Liver (tissue), 9 donors: Measurements from ENCODE around the gene ZFAND2B. TPM values are rescaled to one million over a fixed set of nuclear protein-coding genes. Genes with fewer than 3 reads are reported as not detected.

Experiments
- DNase-seq: peaks from one replicate; pipeline ENCODE4 v3.0.0-alpha.2; 2017; ENCODE audit warnings: low spot score
- H3K27ac ChIP-seq, 2 donors: one replicate each; pipeline ENCODE4 v1.7.0; 2013; ENCODE audit warnings: inconsistent platforms in 2 of 2, low read length in 2 of 2, control low read depth in 1 of 2, low read depth in 1 of 2, mild to moderate bottlenecking in 1 of 2
- H3K27me3 ChIP-seq, 4 donors: one replicate each; pipeline versions ENCODE4 v1.6.1 to v1.7.0; 2013; ENCODE audit warnings: low read length in 3 of 4, inconsistent platforms in 1 of 4, mild to moderate bottlenecking in 1 of 4, moderate library complexity in 1 of 4; ENCODE audit not compliant: control insufficient read depth in 4 of 4, insufficient read depth in 4 of 4
- H3K36me3 ChIP-seq, 4 donors: one replicate each; pipeline versions ENCODE4 v1.6.1 to v1.7.0; 2013; ENCODE audit warnings: low read length in 3 of 4, mild to moderate bottlenecking in 3 of 4, low read depth in 1 of 4, moderate library complexity in 1 of 4; ENCODE audit not compliant: control insufficient read depth in 4 of 4, insufficient read depth in 3 of 4
- H3K4me1 ChIP-seq, 4 donors: one replicate each; pipeline versions ENCODE4 v1.6.1 to v1.7.0; 2013; ENCODE audit warnings: low read length in 3 of 4, mild to moderate bottlenecking in 3 of 4, moderate library complexity in 1 of 4; ENCODE audit not compliant: control insufficient read depth in 4 of 4, insufficient read depth in 4 of 4
- H3K4me3 ChIP-seq, 3 donors: one replicate each; pipeline versions ENCODE4 v1.6.1 to v1.7.0; 2013; ENCODE audit warnings: low read length in 3 of 3, control low read depth in 1 of 3, low read depth in 1 of 3, mild to moderate bottlenecking in 1 of 3
- H3K9ac ChIP-seq, 2 donors: one replicate each; pipeline ENCODE4 v1.7.0; 2013; ENCODE audit warnings: low read length in 2 of 2, mild to moderate bottlenecking in 2 of 2, moderate library complexity in 2 of 2, control low read depth in 1 of 2, low read depth in 1 of 2
- H3K9me3 ChIP-seq, 4 donors: one replicate each; pipeline versions ENCODE4 v1.6.1 to v1.7.0; 2013; ENCODE audit warnings: low read length in 3 of 4; ENCODE audit not compliant: control insufficient read depth in 4 of 4
- ATF3 ChIP-seq: IDR thresholded peaks from 2 replicates; pipeline ENCODE4 v1.6.1; 2016; ENCODE audit warnings: antibody characterized with exemption
- EGR1 ChIP-seq, 2 donors: IDR thresholded peaks; 2 replicates each; pipeline ENCODE4 v1.6.1; 2016 to 2018; ENCODE audit warnings: antibody characterized with exemption in 2 of 2, low read depth in 2 of 2
- FOXA1 ChIP-seq: IDR thresholded peaks from 2 replicates; pipeline ENCODE4 v1.6.1; 2016; ENCODE audit warnings: antibody characterized with exemption
- FOXA2 ChIP-seq: IDR thresholded peaks from 2 replicates; pipeline ENCODE4 v1.6.1; 2016; ENCODE audit warnings: antibody characterized with exemption
- GABPA ChIP-seq, 2 donors: IDR thresholded peaks in 1 of 2; conservative IDR thresholded peaks in 1 of 2; 2 replicates each; pipeline ENCODE4 v1.6.1; 2016; ENCODE audit warnings: antibody characterized with exemption in 2 of 2, mild to moderate bottlenecking in 1 of 2, moderate library complexity in 1 of 2
- HNF4A ChIP-seq, 2 donors: conservative IDR thresholded peaks; 2 replicates each; pipeline ENCODE4 v1.6.1; 2016; ENCODE audit warnings: antibody characterized with exemption in 2 of 2, mild to moderate bottlenecking in 2 of 2
- HNF4G ChIP-seq: IDR thresholded peaks from 2 replicates; pipeline ENCODE4 v1.6.1; 2016; ENCODE audit warnings: antibody characterized with exemption
- JUND ChIP-seq, 2 donors: IDR thresholded peaks; 2 replicates each; pipeline ENCODE4 v1.6.1; 2016; ENCODE audit warnings: antibody characterized with exemption in 2 of 2
- MAX ChIP-seq: IDR thresholded peaks from 2 replicates; pipeline ENCODE4 v1.6.1; 2016; ENCODE audit warnings: antibody characterized with exemption
- NR2F2 ChIP-seq: IDR thresholded peaks from 2 replicates; pipeline ENCODE4 v1.6.1; 2016; ENCODE audit warnings: antibody characterized with exemption
- RAD21 ChIP-seq, 2 donors: IDR thresholded peaks; 2 replicates each; pipeline ENCODE4 v1.6.1; 2016; ENCODE audit warnings: antibody characterized with exemption in 2 of 2, mild to moderate bottlenecking in 2 of 2
- RXRA ChIP-seq, 2 donors: IDR thresholded peaks; 2 replicates each; pipeline ENCODE4 v1.6.1; 2017 to 2018; ENCODE audit warnings: antibody characterized with exemption in 2 of 2, mild to moderate bottlenecking in 1 of 2
- SP1 ChIP-seq: IDR thresholded peaks from 2 replicates; pipeline ENCODE4 v1.6.1; 2018; ENCODE audit warnings: antibody characterized with exemption, mild to moderate bottlenecking
- TAF1 ChIP-seq: conservative IDR thresholded peaks from 2 replicates; pipeline ENCODE4 v1.6.1; 2016; ENCODE audit warnings: antibody characterized with exemption, mild to moderate bottlenecking
- YY1 ChIP-seq: IDR thresholded peaks from 2 replicates; pipeline ENCODE4 v1.6.1; 2016; ENCODE audit warnings: antibody characterized with exemption, mild to moderate bottlenecking
- WGBS: extraction: QIAGEN DNeasy Blood & Tissue Kit; methylation state at CpG from one replicate; pipeline ENCODE4 v1.1.7; 2013; 5-methylcytosine and 5-hydroxymethylcytosine counted together
- polyA plus RNA-seq, 2 donors: library from polyadenylated mRNA; stranded (reverse) in 1 of 2; unstranded in 1 of 2; fragments of 200-250 nt in 1 of 2; fragments of >200 nt in 1 of 2; fragmentation: Nextera tagmentation in 1 of 2; extraction: Ambion mirVana in 1 of 2; gene quantifications; one replicate each; pipeline versions ENCODE4 v1.2.1 to v1.2.3, GENCODE V29; 2013 to 2015
- total RNA-seq, 2 donors: library from RNA; depleted of rRNA; stranded (reverse); fragments of >200 nt; gene quantifications; one replicate each; pipeline ENCODE4 v1.2.3, GENCODE V29; 2014
- TF ChIP-seq, protein P1 (sequence below): IDR thresholded peaks from 2 replicates; pipeline ENCODE4 v1.6.1; 2016; ENCODE audit warnings: antibody characterized with exemption
- TF ChIP-seq, protein P2 (sequence below): IDR thresholded peaks from 2 replicates; pipeline ENCODE4 v1.6.1; 2016; ENCODE audit warnings: antibody characterized with exemption, mild to moderate bottlenecking
- donor health status: healthy.
- donor health status: healthy.
- donor health status: healthy.
- donor health status: healthy.
- donor health status: healthy.

Gene ZFAND2B
- total and polyA plus RNA-seq, 4 donors: 19.6 to 53.8 (median 25.8) TPM

DNA sequence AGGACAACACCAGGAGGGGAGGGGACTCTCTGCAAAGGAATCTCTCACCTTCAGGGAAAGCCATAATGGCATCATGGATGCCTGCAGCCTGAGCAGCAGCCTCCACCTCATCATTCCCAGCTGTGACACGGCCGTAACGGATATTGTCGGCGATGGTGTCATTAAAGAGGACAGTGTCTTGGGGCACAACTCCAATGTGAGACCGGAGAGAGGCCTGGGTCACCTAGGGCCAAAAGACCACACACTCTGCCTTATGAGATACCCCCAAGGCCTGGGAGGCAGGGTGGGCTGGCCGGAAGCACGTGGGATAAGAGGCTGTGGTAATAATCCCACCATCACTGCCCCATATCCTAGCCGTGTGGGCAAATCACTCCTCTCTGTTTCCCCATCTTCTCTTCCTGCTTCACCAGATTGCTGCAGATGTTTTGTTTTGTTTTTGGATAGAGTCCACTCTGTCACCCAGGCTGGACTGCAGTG is 4.3 kb downstream of the ZFAND2B start:
- DNase-seq: peak; percentile 31
- Histone ChIP-seq H3K9me3 (no peaks in the 10 kb centered on the region), H3K4me1 (peaks cover 3 to 26% (median 22%) of the 10 kb centered on the region in 4 donors), H3K9ac (no peak overlapping the region), H3K4me3 (no peak overlapping the region), H3K27me3 (no peaks in the 10 kb centered on the region), H3K36me3 (peaks cover 11 to 37% (median 15%) of the 10 kb centered on the region in 4 donors), H3K27ac (no peak overlapping the region)
- TF ChIP-seq GABPA (IDR thresholded peaks at IDR 0.05 in 1 of 2, conservative IDR thresholded peaks at IDR 0.05 in 1 of 2) (no peak), FOXA1 (no peak), SP1 (no peak), HNF4G (no peak), FOXA2 (no peak), YY1 (no peak), MAX (no peak), JUND (IDR thresholded peaks at IDR 0.05) (no peak), EGR1 (IDR thresholded peaks at IDR 0.05; ENCODE audit: low read depth in 2 of 2) (no peak), ATF3 (no peak), HNF4A (conservative IDR thresholded peaks at IDR 0.05) (no peak), RAD21 (IDR thresholded peaks at IDR 0.05) (no peak), RXRA (IDR thresholded peaks at IDR 0.05) (no peak), NR2F2 (no peak), TAF1 (no peak)
- TF ChIP-seq, protein P1, sequence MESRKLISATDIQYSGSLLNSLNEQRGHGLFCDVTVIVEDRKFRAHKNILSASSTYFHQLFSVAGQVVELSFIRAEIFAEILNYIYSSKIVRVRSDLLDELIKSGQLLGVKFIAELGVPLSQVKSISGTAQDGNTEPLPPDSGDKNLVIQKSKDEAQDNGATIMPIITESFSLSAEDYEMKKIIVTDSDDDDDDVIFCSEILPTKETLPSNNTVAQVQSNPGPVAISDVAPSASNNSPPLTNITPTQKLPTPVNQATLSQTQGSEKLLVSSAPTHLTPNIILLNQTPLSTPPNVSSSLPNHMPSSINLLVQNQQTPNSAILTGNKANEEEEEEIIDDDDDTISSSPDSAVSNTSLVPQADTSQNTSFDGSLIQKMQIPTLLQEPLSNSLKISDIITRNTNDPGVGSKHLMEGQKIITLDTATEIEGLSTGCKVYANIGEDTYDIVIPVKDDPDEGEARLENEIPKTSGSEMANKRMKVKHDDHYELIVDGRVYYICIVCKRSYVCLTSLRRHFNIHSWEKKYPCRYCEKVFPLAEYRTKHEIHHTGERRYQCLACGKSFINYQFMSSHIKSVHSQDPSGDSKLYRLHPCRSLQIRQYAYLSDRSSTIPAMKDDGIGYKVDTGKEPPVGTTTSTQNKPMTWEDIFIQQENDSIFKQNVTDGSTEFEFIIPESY: no peak
- TF ChIP-seq, protein P2, sequence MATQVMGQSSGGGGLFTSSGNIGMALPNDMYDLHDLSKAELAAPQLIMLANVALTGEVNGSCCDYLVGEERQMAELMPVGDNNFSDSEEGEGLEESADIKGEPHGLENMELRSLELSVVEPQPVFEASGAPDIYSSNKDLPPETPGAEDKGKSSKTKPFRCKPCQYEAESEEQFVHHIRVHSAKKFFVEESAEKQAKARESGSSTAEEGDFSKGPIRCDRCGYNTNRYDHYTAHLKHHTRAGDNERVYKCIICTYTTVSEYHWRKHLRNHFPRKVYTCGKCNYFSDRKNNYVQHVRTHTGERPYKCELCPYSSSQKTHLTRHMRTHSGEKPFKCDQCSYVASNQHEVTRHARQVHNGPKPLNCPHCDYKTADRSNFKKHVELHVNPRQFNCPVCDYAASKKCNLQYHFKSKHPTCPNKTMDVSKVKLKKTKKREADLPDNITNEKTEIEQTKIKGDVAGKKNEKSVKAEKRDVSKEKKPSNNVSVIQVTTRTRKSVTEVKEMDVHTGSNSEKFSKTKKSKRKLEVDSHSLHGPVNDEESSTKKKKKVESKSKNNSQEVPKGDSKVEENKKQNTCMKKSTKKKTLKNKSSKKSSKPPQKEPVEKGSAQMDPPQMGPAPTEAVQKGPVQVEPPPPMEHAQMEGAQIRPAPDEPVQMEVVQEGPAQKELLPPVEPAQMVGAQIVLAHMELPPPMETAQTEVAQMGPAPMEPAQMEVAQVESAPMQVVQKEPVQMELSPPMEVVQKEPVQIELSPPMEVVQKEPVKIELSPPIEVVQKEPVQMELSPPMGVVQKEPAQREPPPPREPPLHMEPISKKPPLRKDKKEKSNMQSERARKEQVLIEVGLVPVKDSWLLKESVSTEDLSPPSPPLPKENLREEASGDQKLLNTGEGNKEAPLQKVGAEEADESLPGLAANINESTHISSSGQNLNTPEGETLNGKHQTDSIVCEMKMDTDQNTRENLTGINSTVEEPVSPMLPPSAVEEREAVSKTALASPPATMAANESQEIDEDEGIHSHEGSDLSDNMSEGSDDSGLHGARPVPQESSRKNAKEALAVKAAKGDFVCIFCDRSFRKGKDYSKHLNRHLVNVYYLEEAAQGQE: no peak
- 94% methylated on average over 9 of the region's 9 CpGs for WGBS

- Histone ChIP-seq H3K9me3 (no peaks in the 10 kb centered on the region), H3K27me3 (no peaks in the 10 kb centered on the region), H3K4me3 (no peak overlapping the region), H3K9ac (no peak overlapping the region), H3K4me1 (peaks cover 3 to 17% (median 16%) of the 10 kb centered on the region in 4 donors), H3K36me3 (peaks cover 11 to 37% (median 15%) of the 10 kb centered on the region in 4 donors), H3K27ac (no peak overlapping the region)
- 89% methylated on average over 8 of the region's 8 CpGs for WGBS
- peak; percentile 32 for DNase-seq
- no peak for TF ChIP-seq HNF4A (conservative IDR thresholded peaks at IDR 0.05)
These were observed 6.4 kb downstream of the ZFAND2B start for GRCh38 chr2:219213026-219213415.
